HEK293 (cell line): Measurements from ENCODE around the gene PRPF31.
"Not testable (repeated sequence)": the region's sequence is repeated elsewhere in the genome, so short reads cannot be mapped to it uniquely, and the experiment has no call there.

ENCODE experiments used
- CTCF ChIP-seq: fragments of 450-650 bp; formaldehyde crosslinking; IDR thresholded peaks from 2 replicates; pipeline ENCODE4 v1.5.1; 2016; ENCODE audit warnings: missing biosample characterization, missing genetic modification characterization
- TSHZ1 ChIP-seq: fragments of 450-650 bp; formaldehyde crosslinking; IDR thresholded peaks from 2 replicates; pipeline ENCODE4 v1.5.1; 2016; ENCODE audit warnings: missing biosample characterization, missing genetic modification characterization, borderline replicate concordance
- ZBTB44 ChIP-seq: fragments of 450-650 bp; IDR thresholded peaks from 2 replicates; pipeline ENCODE4 v1.5.1; 2018; ENCODE audit warnings: missing biosample characterization, mild to moderate bottlenecking, missing genetic modification characterization
- ZNF184 ChIP-seq: fragments of 450-650 bp; IDR thresholded peaks from 2 replicates; pipeline ENCODE4 v1.5.1; 2018; ENCODE audit warnings: missing biosample characterization, mild to moderate bottlenecking, missing genetic modification characterization
- ZNF610 ChIP-seq: fragments of 450-650 bp; formaldehyde crosslinking; IDR thresholded peaks from 2 replicates; pipeline ENCODE4 v1.5.1; 2016; ENCODE audit warnings: missing biosample characterization, missing genetic modification characterization, borderline replicate concordance
- ZNF776 ChIP-seq: fragments of 450-650 bp; formaldehyde crosslinking; IDR thresholded peaks from 2 replicates; pipeline ENCODE4 v1.5.0; 2017; ENCODE audit warnings: missing biosample characterization, missing genetic modification characterization, borderline replicate concordance
- ZSCAN30 ChIP-seq: fragments of 450-650 bp; IDR thresholded peaks from 2 replicates; pipeline ENCODE4 v1.5.1; 2018; ENCODE audit warnings: missing biosample characterization, mild to moderate bottlenecking, missing genetic modification characterization, moderate library complexity

- TF ChIP-seq CTCF; ZNF184 (tag by site-specific recombination); ZBTB44; ZNF610 (tag by site-specific recombination); ZNF776 (tag by site-specific recombination); TSHZ1 (tag by site-specific recombination); ZSCAN30: not testable (repeated sequence)
Measured at GRCh38 chr19:54099903-54100255, 15.7 kb upstream of the PRPF31 start.
